Skeletal muscle satellite cell (primary cell): ENCODE measurements around the gene IL1A.

Source experiments
- H3K27me3 ChIP-seq: 2 replicates; pipeline ENCODE4 v1.7.0; 2013; ENCODE audit warnings: low read length; ENCODE audit not compliant: control insufficient read depth, insufficient read depth
- H3K36me3 ChIP-seq: 2 replicates; pipeline ENCODE4 v1.7.0; 2013; ENCODE audit warnings: mild to moderate bottlenecking, control low read depth, low read length; ENCODE audit not compliant: insufficient read depth
- H3K4me1 ChIP-seq: 2 replicates; pipeline ENCODE4 v1.7.0; 2013; ENCODE audit warnings: low read length; ENCODE audit not compliant: control insufficient read depth, insufficient read depth
- H3K4me2 ChIP-seq: 2 replicates; pipeline ENCODE4 v1.7.0; 2013; ENCODE audit warnings: mild to moderate bottlenecking, low read length
- H3K4me3 ChIP-seq: 2 replicates; pipeline ENCODE4 v1.7.0; 2013; ENCODE audit warnings: low read length
- H3K9ac ChIP-seq: 2 replicates; pipeline ENCODE4 v1.7.0; 2013; ENCODE audit warnings: mild to moderate bottlenecking, low read depth, low read length, moderate library complexity
- H3K9me3 ChIP-seq: replicated peaks from 2 replicates; pipeline ENCODE4 v1.7.0; 2013; ENCODE audit warnings: mild to moderate bottlenecking, control low read depth, low read length

The IL1A gene

GRCh38 chr2:112772322-112772721 is 12.0 kb downstream of the IL1A start:
- no peak overlapping the region for H3K9ac ChIP-seq
- H3K4me3 ChIP-seq = no peak overlapping the region
- no peaks in the 10 kb centered on the region for H3K9me3 ChIP-seq
- H3K36me3 ChIP-seq = no peaks in the 10 kb centered on the region
- no peaks in the 10 kb centered on the region for H3K4me1 ChIP-seq
- H3K4me2 ChIP-seq = no peak overlapping the region
- no peaks in the 10 kb centered on the region for H3K27me3 ChIP-seq

- no peak overlapping the region for H3K4me2 ChIP-seq
- H3K36me3 ChIP-seq = no peaks in the 10 kb centered on the region
- no peak overlapping the region for H3K9ac ChIP-seq
- H3K4me3 ChIP-seq = no peak overlapping the region
- no peaks in the 10 kb centered on the region for H3K27me3 ChIP-seq
- no peaks in the 10 kb centered on the region for H3K9me3 ChIP-seq
- peaks cover under 1% of the 10 kb centered on the region for H3K4me1 ChIP-seq
These were observed 15.9 kb downstream of the IL1A start for GRCh38 chr2:112768432-112768831.

DNA sequence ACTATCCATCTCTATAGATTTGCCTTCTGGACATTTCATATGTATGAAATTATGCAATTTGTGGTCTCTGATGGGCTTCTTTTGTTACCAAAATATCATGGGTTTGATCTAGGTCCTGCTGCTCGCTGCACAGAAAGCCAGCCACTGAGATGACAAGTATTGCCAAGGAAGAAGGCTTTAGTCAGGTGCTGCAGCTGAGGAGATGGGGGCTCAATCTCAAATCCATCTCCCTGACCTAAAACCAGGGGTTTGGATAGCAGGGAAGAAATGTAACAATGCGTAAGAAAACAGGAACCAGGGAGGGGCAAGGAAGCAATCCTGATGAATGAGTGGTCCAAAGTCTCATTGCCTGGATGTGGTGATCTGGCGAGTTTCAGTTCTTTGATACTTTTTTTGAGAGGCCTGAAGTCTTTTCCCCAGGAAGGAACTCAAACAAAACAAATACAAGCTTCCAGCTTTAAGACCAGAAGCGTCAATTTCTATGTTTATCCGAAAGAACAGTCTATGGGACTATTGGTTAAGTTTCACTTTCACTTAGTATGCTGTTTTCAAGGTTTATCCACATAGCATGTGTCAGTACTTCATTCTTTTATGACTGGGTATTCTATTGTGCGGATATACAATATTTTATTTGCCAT is 16.5 kb downstream of the IL1A start:
- H3K9me3 ChIP-seq = no peaks in the 10 kb centered on the region
- no peak overlapping the region for H3K4me2 ChIP-seq
- H3K9ac ChIP-seq = no peak overlapping the region
- H3K4me3 ChIP-seq = no peak overlapping the region
- no peaks in the 10 kb centered on the region for H3K36me3 ChIP-seq
- H3K4me1 ChIP-seq = peaks cover 7% of the 10 kb centered on the region
- H3K27me3 ChIP-seq = no peaks in the 10 kb centered on the region

GRCh38 chr2:112765251-112765650 is 19.0 kb downstream of the IL1A start:
- no peaks in the 10 kb centered on the region for H3K9me3 ChIP-seq

DNA sequence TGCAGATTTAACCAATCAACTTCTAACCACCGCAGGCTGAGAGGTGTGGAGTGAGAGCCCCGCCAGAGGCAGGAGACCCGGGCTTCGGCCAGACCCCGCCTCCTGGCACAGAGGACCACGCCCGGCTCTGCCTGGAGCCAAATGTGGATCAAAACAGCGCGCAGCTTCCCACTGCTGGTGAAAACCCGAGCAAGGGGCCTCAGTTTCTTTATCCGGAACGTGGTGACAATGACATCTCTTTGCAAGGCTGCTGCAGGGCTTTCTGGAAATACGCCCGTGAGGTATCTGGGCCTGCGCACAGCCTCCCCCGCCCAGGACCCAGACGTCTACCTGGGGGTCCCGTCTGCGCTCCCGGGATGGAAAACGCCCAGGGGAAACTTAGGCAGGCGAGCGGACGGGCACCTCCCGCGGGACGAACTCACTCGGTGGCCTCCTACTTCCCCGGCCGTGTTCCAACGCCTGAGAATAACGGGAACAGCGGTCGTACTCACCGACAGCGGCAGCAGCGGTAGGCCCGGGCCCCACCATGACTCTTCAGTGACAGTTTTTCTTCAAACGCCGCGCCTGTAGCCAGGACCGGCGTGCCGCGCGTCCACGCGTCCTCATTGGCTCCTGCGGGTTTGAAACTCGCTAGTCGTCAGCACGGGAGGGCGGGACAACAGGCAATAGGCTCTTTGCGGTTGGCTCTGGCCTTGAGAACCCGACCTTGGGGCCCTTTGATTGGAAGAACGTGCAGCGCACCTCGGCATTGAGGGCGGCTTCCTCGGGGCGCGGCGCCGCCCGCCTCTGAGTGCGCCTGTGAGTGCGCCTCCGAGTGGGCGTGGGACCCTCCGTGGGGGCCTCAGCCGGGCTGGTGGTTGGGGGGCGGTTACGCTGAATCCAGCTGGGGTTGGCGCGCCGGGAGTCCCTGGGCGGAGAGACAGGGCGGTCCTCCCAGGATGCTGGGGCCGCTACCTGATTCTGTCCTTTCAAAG is 19.9 kb downstream of the IL1A start, which contains the start of gene CKAP2L:
Gene CKAP2L, minus strand, starts transcription at position 539 of the 974 bp plus-strand sequence. Its CDS starts 11 bp downstream, at position 528.
- Histone ChIP-seq H3K4me1 (peaks cover 15% of the 10 kb centered on the region), H3K9ac (peak within 1 kb of the TSS; percentile 86), H3K9me3 (no peaks in the 10 kb centered on the region), H3K27me3 (no peaks in the 10 kb centered on the region), H3K36me3 (peaks cover 14% of the 10 kb centered on the region), H3K4me3 (peak within 1 kb of the TSS; percentile 92), H3K4me2 (peak within 1 kb of the TSS; percentile 83)

More at GRCh38 chr2:112765251-112765650, 19.0 kb downstream of the IL1A start:
- peaks cover 15% of the 10 kb centered on the region for H3K4me1 ChIP-seq
- H3K27me3 ChIP-seq = no peaks in the 10 kb centered on the region
- peak overlapping the region; percentile 92 for H3K4me3 ChIP-seq
- peak overlapping the region; percentile 83 for H3K4me2 ChIP-seq
- peaks cover 9% of the 10 kb centered on the region for H3K36me3 ChIP-seq
- peak overlapping the region; percentile 86 for H3K9ac ChIP-seq

DNA sequence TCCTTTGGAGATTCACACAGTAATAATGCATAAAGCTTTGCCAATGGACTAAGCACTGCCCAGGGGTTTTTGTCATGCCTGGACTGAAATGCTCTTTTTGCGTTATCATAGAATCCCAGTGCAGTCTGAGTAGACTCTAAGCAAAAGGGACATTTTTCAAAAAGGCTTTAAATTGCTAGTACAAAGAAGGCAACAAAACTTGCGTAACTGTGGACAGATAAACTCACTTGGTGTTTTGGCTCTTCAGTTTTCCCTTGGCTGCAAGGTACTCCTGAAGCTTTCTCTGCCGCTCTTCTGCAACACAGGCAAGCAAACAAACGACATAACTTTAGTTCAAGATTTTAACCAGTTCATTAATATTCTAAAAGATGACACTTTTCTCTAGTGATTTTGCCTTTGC is 22.0 kb downstream of the IL1A start:
- Histone ChIP-seq H3K4me2 (peak overlapping the region; percentile 83), H3K4me3 (no peak overlapping the region), H3K9ac (no peak overlapping the region)

GRCh38 chr2:112760149-112760548 is 24.1 kb downstream of the IL1A start:
- Histone ChIP-seq H3K4me1 (peaks cover 15% of the 10 kb centered on the region), H3K4me3 (no peak overlapping the region), H3K4me2 (no peak overlapping the region), H3K9ac (no peak overlapping the region), H3K9me3 (no peaks in the 10 kb centered on the region), H3K36me3 (peaks cover 30% of the 10 kb centered on the region), H3K27me3 (no peaks in the 10 kb centered on the region)

More for the DNA sequence above, 22.0 kb downstream of the IL1A start:
- H3K4me1 ChIP-seq = peaks cover 15% of the 10 kb centered on the region
- no peaks in the 10 kb centered on the region for H3K27me3 ChIP-seq
- no peaks in the 10 kb centered on the region for H3K9me3 ChIP-seq
- H3K36me3 ChIP-seq = peaks cover 14% of the 10 kb centered on the region

DNA sequence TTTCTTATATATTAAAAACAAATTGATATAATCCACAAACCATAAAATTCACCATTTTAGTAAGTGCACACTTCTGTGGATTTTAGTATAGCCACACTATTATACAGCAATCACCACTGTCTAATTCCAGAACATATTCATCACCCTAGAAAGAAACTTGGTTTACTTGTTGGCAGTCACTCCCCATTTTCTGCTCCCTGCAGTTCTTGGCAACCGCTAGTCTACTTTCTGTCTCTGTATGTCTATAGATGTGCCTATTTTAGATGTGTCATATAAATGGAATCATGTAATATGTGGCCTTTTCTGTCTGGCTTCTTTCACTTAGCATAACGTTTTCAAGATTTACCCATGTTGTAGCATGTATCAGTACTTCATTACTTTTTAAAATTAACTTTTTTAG is 25.6 kb downstream of the IL1A start:
- Histone ChIP-seq H3K4me3 (no peak overlapping the region), H3K4me1 (peaks cover 15% of the 10 kb centered on the region), H3K4me2 (no peak overlapping the region), H3K9me3 (no peaks in the 10 kb centered on the region), H3K9ac (no peak overlapping the region), H3K36me3 (peaks cover 41% of the 10 kb centered on the region), H3K27me3 (no peaks in the 10 kb centered on the region)

GRCh38 chr2:112757265-112757664 is 27.0 kb downstream of the IL1A start:
- H3K27me3 ChIP-seq = no peaks in the 10 kb centered on the region
- H3K4me1 ChIP-seq = peaks cover 4% of the 10 kb centered on the region
- no peak overlapping the region for H3K4me2 ChIP-seq
- H3K9me3 ChIP-seq = no peaks in the 10 kb centered on the region
- H3K4me3 ChIP-seq = no peak overlapping the region
- H3K36me3 ChIP-seq = peaks cover 43% of the 10 kb centered on the region
- no peak overlapping the region for H3K9ac ChIP-seq

DNA sequence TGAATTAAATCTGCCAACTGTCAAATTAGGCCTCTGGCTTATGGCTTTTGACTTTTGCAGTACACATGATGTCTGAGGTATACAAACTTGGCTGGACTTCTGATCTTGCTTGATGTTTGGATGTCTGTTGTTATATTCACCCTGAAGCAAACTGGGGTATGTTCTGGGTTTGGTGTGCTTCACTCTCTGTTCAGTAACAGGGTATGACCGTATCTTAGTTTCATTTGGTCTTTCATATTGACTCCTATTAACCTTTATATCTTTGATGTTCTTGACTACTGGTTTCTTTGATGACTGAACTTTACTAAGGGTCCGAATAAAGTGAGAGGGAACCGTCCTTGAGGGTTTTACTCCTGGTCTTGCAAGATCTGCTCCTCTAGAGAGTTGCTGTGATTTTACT is 28.1 kb downstream of the IL1A start:
- Histone ChIP-seq H3K4me1 (no peaks in the 10 kb centered on the region), H3K4me2 (no peak overlapping the region), H3K36me3 (peaks cover 40% of the 10 kb centered on the region), H3K27me3 (no peaks in the 10 kb centered on the region), H3K9me3 (no peaks in the 10 kb centered on the region), H3K9ac (no peak overlapping the region), H3K4me3 (no peak overlapping the region)

DNA sequence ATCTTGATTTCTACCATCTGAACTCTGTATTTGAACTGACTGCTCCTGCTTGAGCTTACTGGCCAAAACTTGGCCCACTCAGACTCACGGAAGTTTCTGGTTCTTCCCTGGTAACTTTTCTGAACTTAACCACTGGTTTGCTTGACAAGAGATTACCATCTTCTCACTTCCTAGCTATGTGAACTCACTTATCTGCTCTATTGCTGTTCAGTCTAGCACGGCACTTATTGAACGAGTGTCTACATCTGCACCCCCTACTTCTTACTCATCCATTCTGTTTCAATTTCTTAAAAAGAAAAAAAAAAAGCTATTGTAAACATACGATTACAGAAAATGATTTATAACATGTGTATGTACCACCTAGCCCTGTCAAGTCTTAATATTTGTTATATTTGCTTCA is 28.8 kb downstream of the IL1A start:
- Histone ChIP-seq H3K4me1 (no peaks in the 10 kb centered on the region), H3K27me3 (no peaks in the 10 kb centered on the region), H3K36me3 (peaks cover 40% of the 10 kb centered on the region), H3K9me3 (no peaks in the 10 kb centered on the region), H3K9ac (no peak overlapping the region), H3K4me2 (no peak overlapping the region), H3K4me3 (no peak overlapping the region)
